ENCODE data around the gene KLHL12.

DNA sequence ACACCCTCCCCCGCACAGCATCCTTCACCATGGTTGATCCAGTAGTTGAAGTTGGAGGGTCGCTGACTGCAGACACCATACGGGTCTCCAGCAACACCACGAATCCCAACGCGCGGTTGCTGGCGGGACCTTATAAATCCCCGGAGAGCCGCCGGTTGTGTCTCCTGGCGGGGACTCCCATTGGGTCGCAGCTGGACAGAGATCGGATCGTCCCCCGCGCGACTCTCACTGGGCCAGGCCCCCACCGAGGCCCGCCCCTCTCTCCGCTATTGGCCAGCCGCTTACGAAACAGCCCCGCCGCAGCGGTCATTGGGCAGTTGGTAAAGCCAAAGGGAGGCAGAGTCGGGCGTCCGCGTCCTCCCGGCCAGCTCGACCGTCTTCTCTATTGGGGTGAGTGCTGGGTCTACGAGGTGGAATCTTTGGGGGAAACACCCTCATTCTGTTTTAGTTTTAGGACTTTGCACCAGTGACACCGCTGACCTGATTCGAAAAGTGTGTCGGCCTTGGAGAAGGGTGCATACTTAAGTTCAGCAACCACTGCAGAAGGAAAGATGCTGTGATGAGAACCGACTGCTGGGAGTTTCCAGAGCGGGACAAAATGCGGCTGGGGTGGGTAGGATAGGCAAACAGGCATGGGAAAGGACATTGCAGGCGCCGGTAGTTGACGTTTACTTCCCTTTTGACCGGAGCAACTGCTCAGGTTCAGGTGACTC, 65.5 kb downstream of the KLHL12 start:
- TF ChIP-seq, protein P1, sequence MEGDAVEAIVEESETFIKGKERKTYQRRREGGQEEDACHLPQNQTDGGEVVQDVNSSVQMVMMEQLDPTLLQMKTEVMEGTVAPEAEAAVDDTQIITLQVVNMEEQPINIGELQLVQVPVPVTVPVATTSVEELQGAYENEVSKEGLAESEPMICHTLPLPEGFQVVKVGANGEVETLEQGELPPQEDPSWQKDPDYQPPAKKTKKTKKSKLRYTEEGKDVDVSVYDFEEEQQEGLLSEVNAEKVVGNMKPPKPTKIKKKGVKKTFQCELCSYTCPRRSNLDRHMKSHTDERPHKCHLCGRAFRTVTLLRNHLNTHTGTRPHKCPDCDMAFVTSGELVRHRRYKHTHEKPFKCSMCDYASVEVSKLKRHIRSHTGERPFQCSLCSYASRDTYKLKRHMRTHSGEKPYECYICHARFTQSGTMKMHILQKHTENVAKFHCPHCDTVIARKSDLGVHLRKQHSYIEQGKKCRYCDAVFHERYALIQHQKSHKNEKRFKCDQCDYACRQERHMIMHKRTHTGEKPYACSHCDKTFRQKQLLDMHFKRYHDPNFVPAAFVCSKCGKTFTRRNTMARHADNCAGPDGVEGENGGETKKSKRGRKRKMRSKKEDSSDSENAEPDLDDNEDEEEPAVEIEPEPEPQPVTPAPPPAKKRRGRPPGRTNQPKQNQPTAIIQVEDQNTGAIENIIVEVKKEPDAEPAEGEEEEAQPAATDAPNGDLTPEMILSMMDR (IDR thresholded peaks at IDR 0.05; ENCODE audit: low read length), result no peak
- no peak for TF ChIP-seq EZH2 (IDR thresholded peaks at IDR 0.05; ENCODE audit: borderline replicate concordance, low read length)

Data from OCI-LY1 (cell line).